ENCODE results near the gene CENPM.

GRCh38 chr22:41991111-41991510, 44.2 kb upstream of the CENPM start:
- TF ChIP-seq POLR2A (IDR thresholded peaks at IDR 0.05; ENCODE audit: extremely low read depth, insufficient read length) (no peak), CTCF (IDR thresholded peaks at IDR 0.05; ENCODE audit: low read depth, low read length) (no peak), MAX (IDR thresholded peaks at IDR 0.05; ENCODE audit: low read depth, low read length) (no peak), MYC (IDR thresholded peaks at IDR 0.05; ENCODE audit: low read depth, low read length) (no peak)
